HUES48 (cell line): Measurements from ENCODE around the gene KPTN.
"Not testable (repeated sequence)": the region's sequence is repeated elsewhere in the genome, so short reads cannot be mapped to it uniquely, and the experiment has no call there.

ENCODE experiments used
- H3K27ac ChIP-seq: one replicate; pipeline ENCODE4 v1.7.0; 2013; ENCODE audit warnings: low read depth, low read length, inconsistent platforms
- H3K27me3 ChIP-seq: 2 replicates; pipeline ENCODE4 v1.6.1; 2013; ENCODE audit warnings: mild to moderate bottlenecking, low read length; ENCODE audit not compliant: control insufficient read depth, insufficient read depth
- H3K36me3 ChIP-seq: 2 replicates; pipeline ENCODE4 v1.6.1; 2013; ENCODE audit warnings: low read length; ENCODE audit not compliant: control insufficient read depth, insufficient read depth
- H3K4me1 ChIP-seq: 2 replicates; pipeline ENCODE4 v1.6.1; 2013; ENCODE audit warnings: mild to moderate bottlenecking, low read length; ENCODE audit not compliant: control insufficient read depth, insufficient read depth
- H3K4me3 ChIP-seq: 2 replicates; pipeline ENCODE4 v1.5.1; 2013; ENCODE audit warnings: mild to moderate bottlenecking, low read depth, low read length
- H3K9ac ChIP-seq: 2 replicates; pipeline ENCODE4 v1.6.1; 2013; ENCODE audit warnings: mild to moderate bottlenecking, low read depth, low read length, moderate library complexity
- H3K9me3 ChIP-seq: 2 replicates; pipeline ENCODE4 v1.6.1; 2013; ENCODE audit warnings: low read length; ENCODE audit not compliant: control insufficient read depth, insufficient read depth

Gene KPTN

DNA sequence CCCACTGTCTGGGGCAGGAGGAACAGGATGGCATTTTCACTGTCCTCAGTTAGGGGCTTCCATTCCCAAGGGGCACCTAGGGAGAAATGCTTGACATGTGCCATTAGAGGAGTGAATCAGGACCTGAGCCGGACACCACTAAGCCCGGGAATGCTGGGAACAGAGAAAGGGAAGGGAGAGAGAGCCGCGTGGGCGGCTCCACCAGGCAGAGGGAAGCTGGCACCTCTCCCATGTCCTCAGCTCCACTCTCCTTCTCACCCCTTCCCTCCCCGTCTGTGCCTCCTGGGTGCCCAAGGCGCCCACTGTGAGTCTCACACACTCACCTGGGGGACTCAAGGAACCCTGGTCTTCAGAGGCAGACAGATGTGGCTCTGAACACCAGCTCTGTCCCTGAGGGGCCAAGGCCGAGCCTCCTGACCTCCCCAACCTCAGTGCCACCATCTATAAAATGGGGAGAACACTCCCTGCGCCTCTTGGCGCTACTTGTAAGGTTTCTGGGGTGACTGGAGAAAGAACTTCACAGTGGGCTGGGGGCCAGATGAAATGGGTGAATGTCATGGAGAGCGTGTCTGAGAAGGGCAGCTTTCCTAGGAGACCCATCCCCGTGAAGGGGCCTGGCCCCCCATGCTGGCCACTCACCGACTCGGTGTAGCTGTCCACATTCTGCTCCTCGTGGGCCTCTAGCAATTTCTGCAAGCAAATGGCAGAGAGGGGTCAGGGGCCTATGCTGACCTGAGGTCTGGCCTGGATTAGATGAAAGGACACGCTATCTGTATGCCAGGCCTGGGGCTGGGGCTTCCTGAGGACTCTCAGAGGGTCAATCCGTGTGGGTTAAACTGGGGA lies 5.3 kb upstream of the KPTN start:
- no peaks in the 10 kb centered on the region for H3K27me3 ChIP-seq
- H3K36me3 ChIP-seq = peaks cover 48% of the 10 kb centered on the region
- no peaks in the 10 kb centered on the region for H3K9me3 ChIP-seq
- H3K4me1 ChIP-seq = no peaks in the 10 kb centered on the region
- no peak overlapping the region for H3K27ac ChIP-seq
- H3K4me3 ChIP-seq = no peak overlapping the region
- H3K9ac ChIP-seq = no peak overlapping the region

DNA sequence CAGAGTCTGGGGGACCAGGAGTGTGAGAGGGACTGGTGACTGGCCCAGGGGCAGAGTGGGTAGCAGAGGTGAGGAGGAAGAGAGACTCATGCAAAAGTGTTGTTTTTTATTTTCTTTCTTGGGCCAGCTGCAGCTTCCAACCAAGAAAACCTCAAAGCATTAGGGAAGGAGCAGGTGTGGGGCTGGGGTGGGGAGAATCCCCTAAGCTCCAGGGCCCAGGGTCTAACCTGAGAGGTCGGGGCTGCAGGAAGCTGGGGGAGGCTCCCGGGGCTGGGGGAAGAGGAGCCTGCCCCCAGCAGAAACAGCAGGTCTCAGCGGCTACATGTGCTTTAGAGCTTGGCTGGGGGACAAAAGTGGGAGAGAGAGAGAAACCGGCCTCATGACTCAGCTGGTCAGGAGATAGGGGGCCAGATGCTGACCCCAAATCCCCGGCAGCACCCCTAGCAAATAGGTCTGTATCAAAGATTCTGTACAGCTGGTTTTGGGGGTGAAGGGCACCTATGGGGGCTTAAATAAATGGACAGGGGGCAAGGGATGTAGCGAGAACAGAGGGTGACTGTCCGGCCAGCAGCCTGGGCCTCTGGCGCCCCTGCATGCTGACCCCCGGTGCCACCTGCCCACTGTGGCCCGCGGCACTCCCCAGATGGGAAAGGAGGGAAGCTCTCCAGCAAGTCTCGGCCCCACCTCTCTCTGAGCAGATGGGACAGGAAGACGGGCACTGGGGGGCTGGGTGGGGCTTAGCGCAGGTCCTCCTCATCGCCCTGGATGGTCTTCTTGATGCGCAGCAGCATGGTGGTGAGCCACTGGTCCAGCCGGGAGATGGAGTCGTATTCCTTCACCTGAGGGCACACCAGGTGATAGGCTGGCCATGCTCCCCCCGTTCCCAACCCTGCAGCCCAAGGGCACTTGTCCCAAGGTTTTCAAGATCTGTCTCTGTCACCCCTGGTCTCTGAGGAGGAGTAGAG lies 3.8 kb upstream of the KPTN start:
- Histone ChIP-seq H3K4me1 (no peaks in the 10 kb centered on the region), H3K9me3 (no peaks in the 10 kb centered on the region), H3K27me3 (no peaks in the 10 kb centered on the region), H3K9ac (no peak overlapping the region), H3K36me3 (peaks cover 41% of the 10 kb centered on the region), H3K27ac (no peak overlapping the region), H3K4me3 (no peak overlapping the region)

DNA sequence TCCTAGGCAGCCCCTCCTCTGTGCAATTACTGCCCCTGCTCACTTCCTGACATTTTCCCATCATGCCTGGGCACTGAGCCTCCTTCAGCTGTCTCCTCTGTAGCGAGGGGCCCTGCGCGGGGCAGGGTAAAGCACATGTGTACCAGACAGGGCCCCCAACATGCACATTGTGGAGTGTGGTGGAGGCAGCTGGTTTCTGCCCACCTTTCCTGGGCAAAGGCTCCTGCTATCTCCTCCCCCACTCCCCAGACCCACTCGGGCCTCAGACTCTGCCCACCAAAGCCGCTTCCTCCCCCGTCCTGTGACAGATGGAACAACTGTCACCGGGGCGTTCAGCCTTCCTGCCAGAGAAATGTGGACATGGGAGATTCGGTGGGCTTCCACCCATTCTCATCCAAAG lies 2.9 kb upstream of the KPTN start:
- Histone ChIP-seq H3K27ac (no peak overlapping the region), H3K36me3 (peaks cover 33% of the 10 kb centered on the region), H3K4me3 (no peak overlapping the region), H3K4me1 (no peaks in the 10 kb centered on the region), H3K9me3 (no peaks in the 10 kb centered on the region), H3K27me3 (no peaks in the 10 kb centered on the region), H3K9ac (no peak overlapping the region)

DNA sequence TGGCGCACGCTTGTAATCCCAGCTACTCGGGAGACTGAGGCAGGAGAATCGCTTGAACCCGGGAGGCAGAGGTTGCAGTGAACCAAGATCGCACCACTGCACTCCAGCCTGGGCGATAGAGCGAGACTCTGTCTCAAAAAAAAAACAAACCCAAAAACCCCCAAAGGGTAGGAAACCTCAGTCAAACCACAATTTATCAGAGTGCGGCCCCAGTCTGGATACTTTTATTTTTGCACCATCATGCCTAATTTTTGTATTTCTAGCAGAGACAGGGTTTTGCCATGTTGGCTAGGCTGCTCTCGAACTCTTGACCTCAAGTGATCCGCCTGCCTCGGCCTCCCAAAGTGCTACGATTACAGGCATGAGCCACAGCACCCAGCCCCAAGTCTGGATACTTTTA lies 2.2 kb upstream of the KPTN start:
- H3K4me1 ChIP-seq, H3K27me3 ChIP-seq, H3K9ac ChIP-seq, H3K27ac ChIP-seq, H3K4me3 ChIP-seq, H3K9me3 ChIP-seq: not testable (repeated sequence)
- H3K36me3 ChIP-seq = peaks cover 29% of the 10 kb centered on the region

DNA sequence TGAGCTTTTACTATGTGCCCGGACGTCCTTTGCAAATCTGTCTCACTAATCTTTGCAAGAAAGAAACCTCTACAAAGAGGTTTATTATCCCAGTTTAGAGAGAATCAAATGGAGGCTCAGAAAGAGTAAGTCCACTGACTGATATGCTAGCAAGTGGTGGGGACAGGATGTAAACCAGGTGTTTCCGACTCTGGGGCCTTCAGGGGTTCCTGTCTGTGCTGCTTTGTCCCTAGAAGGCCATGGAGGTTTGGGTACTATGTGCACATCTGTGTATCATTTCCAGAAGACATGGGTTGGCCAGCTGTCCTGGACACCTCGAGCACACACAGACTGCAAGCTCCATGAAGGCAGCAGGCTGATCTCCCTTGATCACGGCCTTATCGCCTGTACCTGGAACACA lies 1.2 kb upstream of the KPTN start:
- Histone ChIP-seq H3K4me1 (no peaks in the 10 kb centered on the region), H3K9me3 (no peaks in the 10 kb centered on the region), H3K4me3 (no peak overlapping the region), H3K27me3 (no peaks in the 10 kb centered on the region), H3K36me3 (peaks cover 19% of the 10 kb centered on the region), H3K27ac (no peak overlapping the region), H3K9ac (no peak overlapping the region)

DNA sequence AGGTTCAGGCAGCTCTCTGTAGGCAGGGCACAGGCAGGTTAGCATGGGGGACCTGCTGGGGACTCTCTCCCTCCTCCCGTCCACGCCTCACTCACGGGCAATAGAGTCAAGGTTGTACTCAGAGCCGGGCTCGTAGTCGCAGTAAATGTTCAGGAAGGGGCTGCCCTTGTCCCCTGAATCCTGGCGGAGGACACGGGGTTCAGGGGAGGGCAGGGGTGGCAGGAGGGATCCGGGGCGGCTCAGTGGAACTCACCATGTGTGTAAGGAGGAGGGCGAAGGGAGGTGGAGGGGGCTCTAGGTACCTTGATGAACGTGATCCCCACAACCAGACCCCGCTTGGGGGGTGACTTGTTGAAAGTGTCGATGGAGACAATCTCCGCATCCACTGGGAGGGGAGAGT lies 819 bp downstream of the KPTN start:
- Histone ChIP-seq H3K27ac (no peak overlapping the region), H3K9ac (peak overlapping the region; percentile 10; the same call in 1 of the 2 replicates), H3K27me3 (no peaks in the 10 kb centered on the region), H3K4me1 (no peaks in the 10 kb centered on the region), H3K9me3 (no peaks in the 10 kb centered on the region), H3K4me3 (peak overlapping the region; percentile 98; the same call in 1 of the 2 replicates), H3K36me3 (peaks cover 6% of the 10 kb centered on the region)

DNA sequence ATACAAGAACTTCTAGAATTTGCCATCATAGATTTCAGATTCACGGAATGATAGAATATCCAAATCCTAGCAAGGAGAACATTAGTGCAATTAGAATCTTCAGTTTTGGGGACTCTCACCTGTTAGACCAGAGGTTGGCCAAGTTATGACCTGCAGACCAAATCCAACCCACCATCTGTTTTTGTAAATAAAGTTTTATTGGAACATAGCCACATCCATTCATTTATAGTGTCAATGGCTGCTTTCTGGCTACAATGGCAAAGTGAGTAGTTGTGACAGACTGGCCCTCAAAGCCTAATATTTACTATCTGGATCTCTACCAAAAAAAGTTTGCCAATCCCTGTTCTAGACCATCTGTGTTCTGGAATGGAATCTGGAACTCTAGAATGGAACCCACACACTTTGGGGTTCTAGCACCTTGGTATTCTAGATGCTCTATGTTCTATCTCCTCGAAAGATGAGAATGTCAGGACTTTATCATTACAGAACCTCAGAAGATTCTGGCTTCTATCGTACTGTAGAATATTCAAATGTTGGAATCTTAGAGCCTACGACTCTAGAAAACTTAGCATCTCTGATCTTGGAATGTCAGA lies 2.5 kb downstream of the KPTN start:
- H3K36me3 ChIP-seq = peaks cover 1% of the 10 kb centered on the region; the same call in 1 of the 2 replicates
- no peaks in the 10 kb centered on the region for H3K27me3 ChIP-seq

DNA sequence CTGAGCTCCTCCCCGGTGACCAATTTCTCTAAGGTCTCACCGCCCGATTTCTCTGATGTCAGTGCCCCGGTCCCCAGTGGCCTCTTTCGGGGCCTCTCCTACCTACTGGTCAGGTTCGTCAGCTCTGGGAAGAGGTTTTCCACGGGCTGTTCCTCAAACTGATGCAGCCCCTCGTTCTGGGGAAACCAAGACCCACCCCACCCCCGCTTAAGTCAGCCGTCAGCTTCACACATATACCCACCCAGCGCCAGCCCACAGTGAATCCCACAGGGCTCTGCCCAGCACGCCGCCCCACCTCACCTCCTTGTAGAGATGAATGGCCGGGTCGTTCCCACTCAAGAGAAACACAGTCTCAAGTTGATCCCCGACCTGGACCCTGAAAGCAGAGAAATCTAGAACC lies 3.4 kb downstream of the KPTN start:
- Histone ChIP-seq H3K9ac (no peak overlapping the region), H3K4me1 (no peaks in the 10 kb centered on the region), H3K36me3 (peaks cover 3% of the 10 kb centered on the region; the same call in 1 of the 2 replicates), H3K4me3 (peak overlapping the region; percentile 69), H3K9me3 (no peaks in the 10 kb centered on the region), H3K27me3 (no peaks in the 10 kb centered on the region), H3K27ac (no peak overlapping the region)

More for the DNA sequence above, 2.5 kb downstream of the KPTN start:
- H3K4me3 ChIP-seq = no peak overlapping the region
- no peak overlapping the region for H3K9ac ChIP-seq
- no peaks in the 10 kb centered on the region for H3K9me3 ChIP-seq
- no peak overlapping the region for H3K27ac ChIP-seq
- no peaks in the 10 kb centered on the region for H3K4me1 ChIP-seq

DNA sequence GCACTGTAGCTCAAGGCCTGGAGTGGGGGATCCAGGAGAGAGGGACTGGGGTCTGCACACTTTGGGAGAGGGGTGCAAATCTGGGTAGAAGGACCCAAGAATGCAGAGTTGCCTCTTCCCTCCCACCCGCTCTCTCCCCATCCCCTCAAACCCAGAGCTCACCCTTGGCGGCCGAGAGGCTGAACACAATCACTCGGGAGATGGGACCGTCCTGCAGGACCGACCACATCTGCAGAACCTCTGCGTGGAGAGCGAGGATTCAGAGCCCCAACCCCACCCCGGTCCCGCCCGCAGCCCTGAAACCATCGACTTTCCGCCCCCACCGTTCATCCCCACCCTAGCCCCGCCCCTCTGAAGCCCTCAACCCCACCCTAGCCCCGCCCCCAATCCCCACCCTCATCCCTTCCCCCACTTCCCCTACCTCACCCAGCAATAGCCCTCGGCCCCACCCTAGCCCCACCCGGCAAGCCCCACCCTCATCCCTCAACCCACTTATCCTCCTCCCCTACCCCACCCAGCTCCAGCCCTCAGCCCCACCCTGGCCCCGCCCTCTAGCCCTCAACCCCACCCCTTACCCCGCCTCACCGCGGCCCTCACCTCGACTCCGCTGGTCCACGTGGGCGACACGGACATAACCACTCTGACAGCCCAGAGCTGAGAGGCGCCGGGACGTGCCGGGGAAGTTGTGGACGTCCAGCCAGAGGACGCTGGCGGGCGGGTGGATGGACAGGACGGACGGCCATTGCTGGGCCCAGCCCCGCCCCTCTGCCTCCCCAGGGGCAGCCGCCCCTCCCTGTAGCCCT lies 4.1 kb downstream of the KPTN start:
- Histone ChIP-seq H3K27me3 (no peaks in the 10 kb centered on the region), H3K9me3 (no peaks in the 10 kb centered on the region), H3K4me1 (no peaks in the 10 kb centered on the region), H3K27ac (no peak overlapping the region), H3K9ac (no peak overlapping the region), H3K4me3 (peak overlapping the region; percentile 69), H3K36me3 (peaks cover 3% of the 10 kb centered on the region; the same call in 1 of the 2 replicates)

DNA sequence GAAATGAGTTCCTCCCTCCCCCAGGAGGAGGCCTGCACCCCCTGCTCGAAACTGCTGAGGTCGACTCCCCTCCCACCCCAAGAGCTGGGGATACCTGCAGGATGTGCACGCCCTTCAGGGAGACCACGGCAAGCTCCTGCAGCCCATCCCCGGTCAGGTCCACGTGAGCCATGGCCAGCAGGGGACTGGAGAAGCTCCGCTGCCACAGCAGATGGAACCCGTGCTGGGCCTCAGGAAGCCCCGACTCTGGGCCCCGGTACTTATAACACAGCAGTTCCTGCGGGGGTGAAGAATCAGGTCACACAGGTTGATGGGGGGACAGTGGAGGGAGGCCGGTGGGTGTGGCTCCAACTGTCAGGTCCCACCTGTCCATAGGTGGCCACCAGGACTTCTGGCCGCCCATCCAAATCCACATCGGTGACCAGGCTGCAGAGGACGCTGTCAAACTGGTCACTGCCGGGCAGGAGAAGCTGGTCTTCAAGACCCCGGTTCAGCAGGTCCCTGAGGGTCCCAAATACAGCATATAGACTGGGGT lies 7.5 kb downstream of the KPTN start:
- Histone ChIP-seq H3K4me1 (peaks cover 3% of the 10 kb centered on the region; the same call in 1 of the 2 replicates), H3K27ac (no peak overlapping the region), H3K4me3 (no peak overlapping the region), H3K27me3 (no peaks in the 10 kb centered on the region), H3K9me3 (no peaks in the 10 kb centered on the region), H3K36me3 (peaks cover 3% of the 10 kb centered on the region; the same call in 1 of the 2 replicates), H3K9ac (no peak overlapping the region)
